Endothelial cell of umbilical vein (primary cell): ENCODE measurements around the gene STT3B. TPM values are rescaled to one million over a fixed set of nuclear protein-coding genes. Genes with fewer than 3 reads are reported as not detected.

Experiments used
- BruUV-seq: library from RNA; stranded (reverse); fragments of 400-500 nt; replicated peaks from 2 replicates; lab custom pipeline; 2021; lab: Mats Ljungman, UMichigan
- CTCF ChIA-PET: fragments of 300-600, 350-600 bp; sonication (Branson Sonifier 250); formaldehyde crosslinking; loops from one replicate; lab custom pipeline; 2021; ENCODE audit warnings: antibody characterized with exemption, inconsistent platforms; lab: Charles Lee
- POLR2A ChIA-PET: fragments of 300-600, 350-600 bp; sonication (Branson Sonifier 250); formaldehyde crosslinking; loops from one replicate; lab custom pipeline; 2021; ENCODE audit warnings: antibody characterized with exemption, inconsistent platforms; lab: Charles Lee
- DNase-seq: peaks from one replicate; pipeline ENCODE4 v3.0.0-alpha.2; 2011; ENCODE audit warnings: low read depth, low spot score
- FAIRE-seq: peaks from 2 replicates; lab custom pipeline; 2011; peaks lifted over from hg19 to GRCh38; lab: Jason Lieb, UNC
- H2AFZ ChIP-seq: 2 replicates; pipeline ENCODE4 v1.6.0; 2012; ENCODE audit warnings: low read depth, low read length, control low read depth, inconsistent platforms
- H3K27ac ChIP-seq: 2 replicates; pipeline ENCODE4 v1.5.1; 2011; ENCODE audit warnings: low read depth, mild to moderate bottlenecking, control low read depth, low read length, moderate library complexity; ENCODE audit not compliant: insufficient read depth
- H3K27me3 ChIP-seq, 2 experiments: 2 replicates each; pipeline versions ENCODE4 v1.6.0 to v1.6.1; 2011; ENCODE audit warnings: low read length in 2 of 2, mixed read lengths in 1 of 2; ENCODE audit not compliant: control insufficient read depth in 2 of 2, insufficient read depth in 2 of 2
- H3K36me3 ChIP-seq, 2 experiments: 2 replicates in 1 of 2; 3 replicates in 1 of 2; pipeline ENCODE4 v1.5.1; 2011; ENCODE audit warnings: low read length in 2 of 2, mild to moderate bottlenecking in 1 of 2, moderate library complexity in 1 of 2; ENCODE audit not compliant: control insufficient read depth in 2 of 2, insufficient read depth in 2 of 2; ENCODE audit errors: extremely low read depth in 1 of 2
- H3K4me1 ChIP-seq: 3 replicates; pipeline ENCODE4 v1.5.1; 2011; ENCODE audit warnings: mild to moderate bottlenecking, low read length; ENCODE audit not compliant: control insufficient read depth, insufficient read depth; ENCODE audit errors: extremely low read depth
- H3K4me2 ChIP-seq: 2 replicates; pipeline ENCODE4 v1.6.1; 2011; ENCODE audit warnings: low read length, control low read depth, mixed read lengths; ENCODE audit not compliant: insufficient read depth
- H3K4me3 ChIP-seq, 3 experiments: fragments of 200-600 bp in 1 of 3; sonication (generic), shearing (Covaris generic) in 1 of 3; replicated peaks in 1 of 3; 2 replicates each; pipeline ENCODE4 v1.5.1; 2011 to 2016; ENCODE audit warnings: control low read depth in 3 of 3, low read length in 3 of 3, mild to moderate bottlenecking in 2 of 3, inconsistent platforms in 1 of 3, low read depth in 1 of 3, moderate library complexity in 1 of 3; ENCODE audit not compliant: insufficient read depth in 1 of 3
- H3K79me2 ChIP-seq: 2 replicates; pipeline ENCODE4 v1.6.0; 2012; ENCODE audit warnings: low read length, inconsistent platforms; ENCODE audit not compliant: control insufficient read depth, insufficient read depth
- H3K9ac ChIP-seq: replicated peaks from 2 replicates; pipeline ENCODE3; 2011; ENCODE audit warnings: low read length, control low read depth; ENCODE audit not compliant: insufficient read depth; ENCODE audit errors: extremely low read depth
- H3K9me1 ChIP-seq: replicated peaks from 3 replicates; pipeline ENCODE4 v1.6.0; 2011; ENCODE audit warnings: mild to moderate bottlenecking, low read length; ENCODE audit not compliant: control insufficient read depth, insufficient read depth; ENCODE audit errors: extremely low read depth
- H3K9me3 ChIP-seq: replicated peaks from 2 replicates; pipeline ENCODE4 v1.5.1; 2012; ENCODE audit warnings: low read length, inconsistent platforms; ENCODE audit not compliant: control insufficient read depth, insufficient read depth
- H4K20me1 ChIP-seq: replicated peaks from 2 replicates; pipeline ENCODE3; 2011; ENCODE audit warnings: mild to moderate bottlenecking, low read length; ENCODE audit not compliant: control insufficient read depth, insufficient read depth; ENCODE audit errors: extremely low read depth
- EZH2 ChIP-seq: IDR thresholded peaks from 2 replicates; pipeline ENCODE4 v1.6.1; 2012; ENCODE audit warnings: borderline replicate concordance, low read depth, mild to moderate bottlenecking, moderate library complexity, low read length, inconsistent platforms; ENCODE audit not compliant: severe bottlenecking
- FOS ChIP-seq: IDR thresholded peaks from 2 replicates; pipeline ENCODE4 v1.6.1; 2011; ENCODE audit warnings: mild to moderate bottlenecking, low read length, moderate library complexity, borderline replicate concordance; ENCODE audit not compliant: insufficient read depth
- GATA2 ChIP-seq: IDR thresholded peaks from 2 replicates; pipeline ENCODE4 v1.7.0; 2011; ENCODE audit warnings: low read depth, mild to moderate bottlenecking, moderate library complexity, mixed read lengths, low read length; ENCODE audit not compliant: insufficient read length, insufficient read depth
- JUN ChIP-seq: IDR thresholded peaks from 2 replicates; pipeline ENCODE4 v1.6.1; 2011; ENCODE audit warnings: borderline replicate concordance, low read depth; ENCODE audit not compliant: insufficient read length, insufficient read depth
- MYC ChIP-seq: IDR thresholded peaks from one replicate; pipeline ENCODE4 v1.6.1; 2011; ENCODE audit warnings: mild to moderate bottlenecking, low read depth, low read length
- POLR2A ChIP-seq: IDR thresholded peaks from 2 replicates; pipeline ENCODE4 v1.6.1; 2012; ENCODE audit warnings: low read depth, mild to moderate bottlenecking, control low read depth, low read length
- POLR2AphosphoS5 ChIP-seq: IDR thresholded peaks from 2 replicates; pipeline ENCODE4 v1.6.1; 2012; ENCODE audit warnings: low read depth, mild to moderate bottlenecking, control low read depth, low read length, moderate library complexity; ENCODE audit not compliant: insufficient read depth
- dilution Hi-C: fragments of 300-500 bp; cut with MboI; formaldehyde crosslinking; loops from one replicate; pipeline ENCODE4 v1.15.0; 2019; ENCODE audit warnings: low sequenced_read_pairs; ENCODE audit not compliant: extremely low pct_ligation_motif_present
- intact Hi-C: fragments of 100-400 bp; cut with micrococcal nuclease; formaldehyde crosslinking; loops from one replicate; pipeline ENCODE4 v1.10.0; 2022
- polyA plus RNA-seq, 4 experiments: library from polyadenylated mRNA; depleted of rRNA in 3 of 4; stranded (reverse) in 3 of 4; unstranded in 1 of 4; fragments of >200 nt; gene quantifications; 2 replicates each; pipeline versions ENCODE4 v1.2.1 to v1.2.3, GENCODE V29; 2011 to 2012; ENCODE audit warnings: missing spikeins in 1 of 4
- total RNA-seq: library from RNA; stranded (reverse); gene quantifications from 2 replicates; pipeline ENCODE4 v1.2.3, GENCODE V29; 2021
- TF ChIP-seq, protein P1 (sequence below): IDR thresholded peaks from 2 replicates; pipeline ENCODE4 v1.6.1; 2011; ENCODE audit not compliant: insufficient read depth, insufficient read length
- TF ChIP-seq, protein P2 (sequence below), 2 donors: IDR thresholded peaks; 1 replicate in 1 of 2; 2 replicates in 1 of 2; pipeline ENCODE4 v1.5.1; 2011; ENCODE audit warnings: low read length in 2 of 2, mild to moderate bottlenecking in 2 of 2, moderate library complexity in 2 of 2, control low read depth in 1 of 2, inconsistent platforms in 1 of 2, low read depth in 1 of 2; ENCODE audit not compliant: insufficient read depth in 1 of 2; ENCODE audit errors: extremely low read depth in 1 of 2

The STT3B gene
- total and polyA plus RNA-seq, 2 donors (not counting 3 experiments of a cell fraction or from before 2014, with no cell fraction given): 56.4 to 113 TPM

DNA sequence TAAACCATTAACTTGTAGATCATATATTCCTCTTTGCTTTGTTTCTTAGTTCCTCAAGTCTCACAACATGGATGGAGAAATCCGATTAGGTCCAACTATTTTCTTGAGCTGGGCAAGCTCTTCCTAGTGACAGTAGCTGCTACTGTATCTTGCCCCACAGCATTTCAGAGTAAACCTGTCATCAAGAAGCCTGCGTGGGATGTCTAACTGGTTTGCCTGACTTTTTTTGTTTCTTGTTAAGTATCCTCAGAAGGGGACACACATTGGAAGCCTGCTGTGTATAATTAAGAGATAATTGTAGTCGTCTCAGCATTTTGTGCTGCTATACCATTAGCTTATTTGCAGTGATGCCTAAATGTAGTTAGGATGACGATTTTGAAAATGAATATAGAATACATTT lies 29.3 kb upstream of the STT3B start:
- TF ChIP-seq, protein P1, sequence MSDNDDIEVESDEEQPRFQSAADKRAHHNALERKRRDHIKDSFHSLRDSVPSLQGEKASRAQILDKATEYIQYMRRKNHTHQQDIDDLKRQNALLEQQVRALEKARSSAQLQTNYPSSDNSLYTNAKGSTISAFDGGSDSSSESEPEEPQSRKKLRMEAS: no peak
- TF ChIP-seq MYC: no peak
- no peak for TF ChIP-seq GATA2
- TF ChIP-seq JUN: no peak
- TF ChIP-seq, protein P2, sequence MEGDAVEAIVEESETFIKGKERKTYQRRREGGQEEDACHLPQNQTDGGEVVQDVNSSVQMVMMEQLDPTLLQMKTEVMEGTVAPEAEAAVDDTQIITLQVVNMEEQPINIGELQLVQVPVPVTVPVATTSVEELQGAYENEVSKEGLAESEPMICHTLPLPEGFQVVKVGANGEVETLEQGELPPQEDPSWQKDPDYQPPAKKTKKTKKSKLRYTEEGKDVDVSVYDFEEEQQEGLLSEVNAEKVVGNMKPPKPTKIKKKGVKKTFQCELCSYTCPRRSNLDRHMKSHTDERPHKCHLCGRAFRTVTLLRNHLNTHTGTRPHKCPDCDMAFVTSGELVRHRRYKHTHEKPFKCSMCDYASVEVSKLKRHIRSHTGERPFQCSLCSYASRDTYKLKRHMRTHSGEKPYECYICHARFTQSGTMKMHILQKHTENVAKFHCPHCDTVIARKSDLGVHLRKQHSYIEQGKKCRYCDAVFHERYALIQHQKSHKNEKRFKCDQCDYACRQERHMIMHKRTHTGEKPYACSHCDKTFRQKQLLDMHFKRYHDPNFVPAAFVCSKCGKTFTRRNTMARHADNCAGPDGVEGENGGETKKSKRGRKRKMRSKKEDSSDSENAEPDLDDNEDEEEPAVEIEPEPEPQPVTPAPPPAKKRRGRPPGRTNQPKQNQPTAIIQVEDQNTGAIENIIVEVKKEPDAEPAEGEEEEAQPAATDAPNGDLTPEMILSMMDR (IDR thresholded peaks at IDR 0.05; ENCODE audit: extremely low read depth in 1 of 2, insufficient read depth in 1 of 2, low read depth in 1 of 2, low read length in 2 of 2): no peak
- no peak for TF ChIP-seq POLR2A
- no peak for TF ChIP-seq FOS
- TF ChIP-seq EZH2: no peak
- no peak for TF ChIP-seq POLR2AphosphoS5
- Histone ChIP-seq H2AFZ (no peak overlapping the region), H3K27me3 (peaks cover 14 to 22% of the 10 kb centered on the region in 2 experiments), H3K9me1 (no peaks in the 10 kb centered on the region), H3K36me3 (no peaks in the 10 kb centered on the region), H3K9ac (no peak overlapping the region), H3K9me3 (no peaks in the 10 kb centered on the region), H3K4me1 (no peaks in the 10 kb centered on the region), H3K27ac (no peak overlapping the region), H3K4me3 (no peak overlapping the region), H4K20me1 (no peaks in the 10 kb centered on the region), H3K4me2 (no peak overlapping the region), H3K79me2 (no peaks in the 10 kb centered on the region)
- CTCF ChIA-PET: no interaction called here
- intact Hi-C loops (no loop called here), dilution Hi-C loops (no loop called here)
- POLR2A ChIA-PET: no interaction called here
- DNase-seq (no peak), FAIRE-seq (no peak)
- no TSS peak for BruUV-seq
